GM12878 (cell line): ENCODE data around the gene DENND1B.

ENCODE experiments used
- ATF7 ChIP-seq: fragments of 450-650 bp; IDR thresholded peaks from 2 replicates; pipeline ENCODE4 v1.6.1; 2016; ENCODE audit warnings: low read depth, mild to moderate bottlenecking
- CHD4 ChIP-seq: fragments of 200-600 bp; sonication (generic); IDR thresholded peaks from 2 replicates; pipeline ENCODE4 v1.6.1; 2016; ENCODE audit warnings: mild to moderate bottlenecking
- CTCF ChIP-seq, 3 experiments: IDR thresholded peaks in 2 of 3; conservative IDR thresholded peaks in 1 of 3; 2 replicates each; pipeline ENCODE4 v1.5.1; 2011; ENCODE audit warnings: low read depth in 3 of 3, low read length in 3 of 3, mild to moderate bottlenecking in 3 of 3, control low read depth in 2 of 3, moderate library complexity in 2 of 3, inconsistent platforms in 1 of 3, mixed read lengths in 1 of 3; ENCODE audit not compliant: control insufficient read depth in 2 of 3, insufficient read depth in 1 of 3; ENCODE audit errors: extremely low read depth in 1 of 3
- E2F8 ChIP-seq: fragments of 450-650 bp; IDR thresholded peaks from 2 replicates; pipeline ENCODE4 v1.6.1; 2018; ENCODE audit warnings: mild to moderate bottlenecking, low read depth, moderate library complexity; ENCODE audit not compliant: partially characterized antibody
- MLLT1 ChIP-seq: fragments of 450-650 bp; IDR thresholded peaks from 2 replicates; pipeline ENCODE4 v1.6.1; 2016; ENCODE audit warnings: mild to moderate bottlenecking
- MXI1 ChIP-seq: fragments of 150-350 bp; IDR thresholded peaks from 2 replicates; pipeline ENCODE4 v1.6.1; 2011; ENCODE audit warnings: low read depth, mild to moderate bottlenecking, inconsistent platforms, low read length, improper control_type of control experiment
- PBX3 ChIP-seq: IDR thresholded peaks from 2 replicates; pipeline ENCODE4 v1.6.1; 2011; ENCODE audit warnings: mild to moderate bottlenecking, low read depth, low read length, moderate library complexity; ENCODE audit not compliant: insufficient replicate concordance
- POLR2A ChIP-seq: IDR thresholded peaks from 2 replicates; pipeline ENCODE4 v1.6.1; 2011; ENCODE audit warnings: low read depth, mild to moderate bottlenecking, low read length
- RAD21 ChIP-seq: IDR thresholded peaks from 2 replicates; pipeline ENCODE4 v1.6.1; 2011; ENCODE audit warnings: mild to moderate bottlenecking, low read depth, low read length, moderate library complexity; ENCODE audit not compliant: insufficient read depth
- REST ChIP-seq: IDR thresholded peaks from 2 replicates; pipeline ENCODE4 v1.6.1; 2012; ENCODE audit warnings: mild to moderate bottlenecking, low read depth, low read length
- SPI1 ChIP-seq: IDR thresholded peaks from 2 replicates; pipeline ENCODE4 v1.6.1; 2011; ENCODE audit warnings: low read depth, mild to moderate bottlenecking, low read length, moderate library complexity, borderline replicate concordance; ENCODE audit not compliant: insufficient read depth
- TCF7 ChIP-seq: IDR thresholded peaks from 2 replicates; pipeline ENCODE4 v1.6.1; 2014; ENCODE audit warnings: antibody characterized with exemption, borderline replicate concordance
- YY1 ChIP-seq: IDR thresholded peaks from 2 replicates; pipeline ENCODE4 v1.6.1; 2011; ENCODE audit warnings: low read depth, mild to moderate bottlenecking, low read length

- no peak for TF ChIP-seq REST
- no peak for TF ChIP-seq PBX3
- no peak for TF ChIP-seq CTCF (IDR thresholded peaks at IDR 0.05 in 2 of 3, conservative IDR thresholded peaks at IDR 0.05 in 1 of 3; ENCODE audit: control insufficient read depth in 2 of 3, extremely low read depth in 1 of 3, insufficient read depth in 1 of 3, low read depth in 3 of 3, low read length in 3 of 3)
- TF ChIP-seq CHD4: no peak
- no peak for TF ChIP-seq MLLT1
- no peak for TF ChIP-seq YY1
- TF ChIP-seq POLR2A: no peak
- TF ChIP-seq ATF7: no peak
- no peak for TF ChIP-seq RAD21
- no peak for TF ChIP-seq SPI1
- no peak for TF ChIP-seq E2F8
- TF ChIP-seq TCF7: no peak
- TF ChIP-seq MXI1: no peak
These were observed 38.6 kb downstream of the DENND1B start for GRCh38 chr1:197736685-197737084.
